Fibroblast of mammary gland (primary cell): ENCODE measurements around the gene C3orf22.

ENCODE experiments used
- DNase-seq: peaks from one replicate; pipeline ENCODE4 v3.0.0-alpha.2; 2010; ENCODE audit warnings: low read depth
- H3K4me3 ChIP-seq: 2 replicates; pipeline ENCODE4 v1.5.1; 2011; ENCODE audit warnings: low read depth, mild to moderate bottlenecking, low read length, moderate library complexity; ENCODE audit not compliant: control insufficient read depth
- CTCF ChIP-seq: conservative IDR thresholded peaks from 2 replicates; pipeline ENCODE4 v1.5.1; 2011; ENCODE audit warnings: low read depth, low read length, inconsistent platforms; ENCODE audit not compliant: control insufficient read depth, insufficient read depth

Gene C3orf22

GRCh38 chr3:126508564-126508964, 50.2 kb downstream of the C3orf22 start:
- DNase-seq, result no peak

GRCh38 chr3:126507886-126508285, 50.8 kb downstream of the C3orf22 start:
- DNase-seq, result no peak
- TF ChIP-seq CTCF, result no peak
- H3K4me3 ChIP-seq, result no peak overlapping the region

More at GRCh38 chr3:126508564-126508964, 50.2 kb downstream of the C3orf22 start:
- H3K4me3 ChIP-seq, result no peak overlapping the region
- TF ChIP-seq CTCF, result no peak

- no peak for TF ChIP-seq CTCF
- DNase-seq, result no peak
- no peak overlapping the region for H3K4me3 ChIP-seq
Observed at GRCh38 chr3:126503701-126504100, 55.0 kb downstream of the C3orf22 start.

GRCh38 chr3:126502656-126503055, 56.1 kb downstream of the C3orf22 start:
- no peak for TF ChIP-seq CTCF

GRCh38 chr3:126501736-126502135, 57.0 kb downstream of the C3orf22 start:
- DNase-seq, result no peak
- TF ChIP-seq CTCF, result no peak
- no peak overlapping the region for H3K4me3 ChIP-seq

More at GRCh38 chr3:126502656-126503055, 56.1 kb downstream of the C3orf22 start:
- no peak overlapping the region for H3K4me3 ChIP-seq
- DNase-seq, result no peak

- no peak for TF ChIP-seq CTCF
- H3K4me3 ChIP-seq, result no peak overlapping the region
- no peak for DNase-seq
Observed at GRCh38 chr3:126501054-126501453, 57.7 kb downstream of the C3orf22 start.

GRCh38 chr3:126500016-126500415, 58.7 kb downstream of the C3orf22 start:
- no peak for DNase-seq
- no peak overlapping the region for H3K4me3 ChIP-seq
- TF ChIP-seq CTCF, result no peak
